Endothelial cell of umbilical vein (primary cell): ENCODE data around the gene TSPAN9. TPM values are rescaled to one million over a fixed set of nuclear protein-coding genes. Genes with fewer than 3 reads are reported as not detected.

Source experiments
- BruUV-seq: library from RNA; stranded (reverse); fragments of 400-500 nt; replicated peaks from 2 replicates; lab custom pipeline; 2021; lab: Mats Ljungman, UMichigan
- CTCF ChIA-PET: fragments of 300-600, 350-600 bp; sonication (Branson Sonifier 250); formaldehyde crosslinking; loops from one replicate; lab custom pipeline; 2021; ENCODE audit warnings: antibody characterized with exemption, inconsistent platforms; lab: Charles Lee
- POLR2A ChIA-PET: fragments of 300-600, 350-600 bp; sonication (Branson Sonifier 250); formaldehyde crosslinking; loops from one replicate; lab custom pipeline; 2021; ENCODE audit warnings: antibody characterized with exemption, inconsistent platforms; lab: Charles Lee
- DNase-seq: peaks from one replicate; pipeline ENCODE4 v3.0.0-alpha.2; 2011; ENCODE audit warnings: low read depth, low spot score
- FAIRE-seq: peaks from 2 replicates; lab custom pipeline; 2011; peaks lifted over from hg19 to GRCh38; lab: Jason Lieb, UNC
- H2AFZ ChIP-seq: 2 replicates; pipeline ENCODE4 v1.6.0; 2012; ENCODE audit warnings: low read depth, low read length, control low read depth, inconsistent platforms
- H3K27ac ChIP-seq: 2 replicates; pipeline ENCODE4 v1.5.1; 2011; ENCODE audit warnings: low read depth, mild to moderate bottlenecking, control low read depth, low read length, moderate library complexity; ENCODE audit not compliant: insufficient read depth
- H3K27me3 ChIP-seq, 2 experiments: 2 replicates each; pipeline versions ENCODE4 v1.6.0 to v1.6.1; 2011; ENCODE audit warnings: low read length in 2 of 2, mixed read lengths in 1 of 2; ENCODE audit not compliant: control insufficient read depth in 2 of 2, insufficient read depth in 2 of 2
- H3K36me3 ChIP-seq, 2 experiments: 2 replicates in 1 of 2; 3 replicates in 1 of 2; pipeline ENCODE4 v1.5.1; 2011; ENCODE audit warnings: low read length in 2 of 2, mild to moderate bottlenecking in 1 of 2, moderate library complexity in 1 of 2; ENCODE audit not compliant: control insufficient read depth in 2 of 2, insufficient read depth in 2 of 2; ENCODE audit errors: extremely low read depth in 1 of 2
- H3K4me1 ChIP-seq: 3 replicates; pipeline ENCODE4 v1.5.1; 2011; ENCODE audit warnings: mild to moderate bottlenecking, low read length; ENCODE audit not compliant: control insufficient read depth, insufficient read depth; ENCODE audit errors: extremely low read depth
- H3K4me2 ChIP-seq: 2 replicates; pipeline ENCODE4 v1.6.1; 2011; ENCODE audit warnings: low read length, control low read depth, mixed read lengths; ENCODE audit not compliant: insufficient read depth
- H3K4me3 ChIP-seq, 3 experiments: fragments of 200-600 bp in 1 of 3; sonication (generic), shearing (Covaris generic) in 1 of 3; replicated peaks in 1 of 3; 2 replicates each; pipeline ENCODE4 v1.5.1; 2011 to 2016; ENCODE audit warnings: control low read depth in 3 of 3, low read length in 3 of 3, mild to moderate bottlenecking in 2 of 3, inconsistent platforms in 1 of 3, low read depth in 1 of 3, moderate library complexity in 1 of 3; ENCODE audit not compliant: insufficient read depth in 1 of 3
- H3K79me2 ChIP-seq: 2 replicates; pipeline ENCODE4 v1.6.0; 2012; ENCODE audit warnings: low read length, inconsistent platforms; ENCODE audit not compliant: control insufficient read depth, insufficient read depth
- H3K9ac ChIP-seq: replicated peaks from 2 replicates; pipeline ENCODE3; 2011; ENCODE audit warnings: low read length, control low read depth; ENCODE audit not compliant: insufficient read depth; ENCODE audit errors: extremely low read depth
- H3K9me1 ChIP-seq: replicated peaks from 3 replicates; pipeline ENCODE4 v1.6.0; 2011; ENCODE audit warnings: mild to moderate bottlenecking, low read length; ENCODE audit not compliant: control insufficient read depth, insufficient read depth; ENCODE audit errors: extremely low read depth
- H3K9me3 ChIP-seq: replicated peaks from 2 replicates; pipeline ENCODE4 v1.5.1; 2012; ENCODE audit warnings: low read length, inconsistent platforms; ENCODE audit not compliant: control insufficient read depth, insufficient read depth
- H4K20me1 ChIP-seq: replicated peaks from 2 replicates; pipeline ENCODE3; 2011; ENCODE audit warnings: mild to moderate bottlenecking, low read length; ENCODE audit not compliant: control insufficient read depth, insufficient read depth; ENCODE audit errors: extremely low read depth
- EZH2 ChIP-seq: IDR thresholded peaks from 2 replicates; pipeline ENCODE4 v1.6.1; 2012; ENCODE audit warnings: borderline replicate concordance, low read depth, mild to moderate bottlenecking, moderate library complexity, low read length, inconsistent platforms; ENCODE audit not compliant: severe bottlenecking
- FOS ChIP-seq: IDR thresholded peaks from 2 replicates; pipeline ENCODE4 v1.6.1; 2011; ENCODE audit warnings: mild to moderate bottlenecking, low read length, moderate library complexity, borderline replicate concordance; ENCODE audit not compliant: insufficient read depth
- GATA2 ChIP-seq: IDR thresholded peaks from 2 replicates; pipeline ENCODE4 v1.7.0; 2011; ENCODE audit warnings: low read depth, mild to moderate bottlenecking, moderate library complexity, mixed read lengths, low read length; ENCODE audit not compliant: insufficient read length, insufficient read depth
- JUN ChIP-seq: IDR thresholded peaks from 2 replicates; pipeline ENCODE4 v1.6.1; 2011; ENCODE audit warnings: borderline replicate concordance, low read depth; ENCODE audit not compliant: insufficient read length, insufficient read depth
- MYC ChIP-seq: IDR thresholded peaks from one replicate; pipeline ENCODE4 v1.6.1; 2011; ENCODE audit warnings: mild to moderate bottlenecking, low read depth, low read length
- POLR2A ChIP-seq: IDR thresholded peaks from 2 replicates; pipeline ENCODE4 v1.6.1; 2012; ENCODE audit warnings: low read depth, mild to moderate bottlenecking, control low read depth, low read length
- POLR2AphosphoS5 ChIP-seq: IDR thresholded peaks from 2 replicates; pipeline ENCODE4 v1.6.1; 2012; ENCODE audit warnings: low read depth, mild to moderate bottlenecking, control low read depth, low read length, moderate library complexity; ENCODE audit not compliant: insufficient read depth
- dilution Hi-C: fragments of 300-500 bp; cut with MboI; formaldehyde crosslinking; loops from one replicate; pipeline ENCODE4 v1.15.0; 2019; ENCODE audit warnings: low sequenced_read_pairs; ENCODE audit not compliant: extremely low pct_ligation_motif_present
- intact Hi-C: fragments of 100-400 bp; cut with micrococcal nuclease; formaldehyde crosslinking; loops from one replicate; pipeline ENCODE4 v1.10.0; 2022
- polyA plus RNA-seq, 4 experiments: library from polyadenylated mRNA; depleted of rRNA in 3 of 4; stranded (reverse) in 3 of 4; unstranded in 1 of 4; fragments of >200 nt; gene quantifications; 2 replicates each; pipeline versions ENCODE4 v1.2.1 to v1.2.3, GENCODE V29; 2011 to 2012; ENCODE audit warnings: missing spikeins in 1 of 4
- total RNA-seq: library from RNA; stranded (reverse); gene quantifications from 2 replicates; pipeline ENCODE4 v1.2.3, GENCODE V29; 2021
- TF ChIP-seq, protein P1 (sequence below), 2 donors: IDR thresholded peaks; 1 replicate in 1 of 2; 2 replicates in 1 of 2; pipeline ENCODE4 v1.5.1; 2011; ENCODE audit warnings: low read length in 2 of 2, mild to moderate bottlenecking in 2 of 2, moderate library complexity in 2 of 2, control low read depth in 1 of 2, inconsistent platforms in 1 of 2, low read depth in 1 of 2; ENCODE audit not compliant: insufficient read depth in 1 of 2; ENCODE audit errors: extremely low read depth in 1 of 2
- TF ChIP-seq, protein P2 (sequence below): IDR thresholded peaks from 2 replicates; pipeline ENCODE4 v1.6.1; 2011; ENCODE audit not compliant: insufficient read depth, insufficient read length

Gene TSPAN9
- total and polyA plus RNA-seq, 2 donors (not counting 3 experiments of a cell fraction or from before 2014, with no cell fraction given) = 43.3 to 66.8 TPM

DNA sequence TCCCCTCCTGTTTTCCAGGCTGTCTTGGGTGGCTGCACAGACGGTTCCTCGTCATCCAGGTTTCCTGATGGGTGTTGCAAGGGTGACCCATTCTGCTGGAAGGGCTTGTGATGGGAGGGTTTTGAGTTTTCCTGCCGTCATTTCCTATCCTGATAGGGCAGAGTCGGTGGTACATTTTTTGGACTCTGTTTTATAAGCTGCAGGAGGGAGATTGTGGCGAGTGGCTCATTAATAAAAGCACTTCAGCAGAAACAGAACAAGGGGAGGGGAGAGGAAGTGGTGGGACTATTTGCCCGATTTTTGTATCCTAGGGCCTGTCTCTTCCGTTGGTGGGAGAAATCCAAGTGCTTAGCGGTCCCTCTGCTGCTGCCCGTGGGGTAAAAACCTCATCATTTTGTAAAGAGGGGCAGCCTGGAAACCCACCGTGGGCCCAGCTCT is 40.0 kb downstream of the TSPAN9 start:
- BruUV-seq = no TSS peak
- DNase-seq (peak; percentile 69), FAIRE-seq (peak; percentile 86)
- ChIA-PET POLR2A (interaction anchor here (1.0 kb wide), 1 partner anchor 12 kb away, joined by 3 read pairs; no protein-coding TSS in a partner anchor), CTCF (interaction anchor here (0.8 to 2.7 kb wide), 5 partner anchors 12 to 159 kb away, joined by 3 to 17 read pairs (median 5); no protein-coding TSS in a partner anchor)
- H3K27ac ChIP-seq = peak overlapping the region; percentile 72
- no peak for TF ChIP-seq MYC
- no peak for TF ChIP-seq EZH2
- no peak for TF ChIP-seq GATA2
- TF ChIP-seq POLR2AphosphoS5 = no peak
- peak; percentile 13 for TF ChIP-seq FOS
- H3K4me1 ChIP-seq = peaks cover 22% of the 10 kb centered on the region
- peaks cover 0 to 1% of the 10 kb centered on the region in 2 experiments for H3K36me3 ChIP-seq
- H3K9me1 ChIP-seq = no peaks in the 10 kb centered on the region
- dilution Hi-C loops (no loop called here), intact Hi-C loops (loop anchor here (1.0 kb wide), 1 partner anchor 44 kb away; no protein-coding TSS in a partner anchor)
- H3K79me2 ChIP-seq = no peaks in the 10 kb centered on the region
- H3K9me3 ChIP-seq = no peaks in the 10 kb centered on the region
- H3K9ac ChIP-seq = peak overlapping the region; percentile 35
- H3K4me2 ChIP-seq = peak overlapping the region; percentile 15
- H3K27me3 ChIP-seq = no peaks in the 10 kb centered on the region
- no peaks in the 10 kb centered on the region for H4K20me1 ChIP-seq
- H3K4me3 ChIP-seq = no peak overlapping the region
- no peak overlapping the region for H2AFZ ChIP-seq

DNA sequence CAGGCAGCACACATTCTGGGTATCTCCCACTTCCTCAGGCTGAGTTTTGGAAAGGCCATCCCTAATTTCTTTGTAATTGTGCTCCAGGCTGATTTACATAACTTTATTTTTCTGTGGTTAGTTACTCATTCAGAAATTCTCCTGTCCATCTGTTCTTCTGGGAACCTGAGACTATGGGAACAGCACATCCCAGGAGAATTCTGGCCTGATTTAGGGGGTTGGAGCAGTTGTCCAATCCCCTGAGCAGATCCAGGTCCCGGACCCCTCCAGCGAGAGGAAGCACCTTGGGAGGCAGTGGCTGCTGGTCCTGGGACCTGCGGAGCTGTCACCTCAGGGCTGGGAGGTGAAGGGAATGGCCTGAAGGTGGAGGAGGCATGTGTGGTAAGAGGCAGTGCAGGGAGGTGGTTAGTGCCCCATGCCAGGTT is 40.4 kb downstream of the TSPAN9 start:
- dilution Hi-C loops (no loop called here), intact Hi-C loops (loop anchor here (1.0 kb wide), 1 partner anchor 44 kb away; no protein-coding TSS in a partner anchor)
- peaks cover 26% of the 10 kb centered on the region for H3K4me1 ChIP-seq
- FAIRE-seq (no peak), DNase-seq (no peak)
- no peak overlapping the region for H2AFZ ChIP-seq
- H3K27me3 ChIP-seq = no peaks in the 10 kb centered on the region
- H4K20me1 ChIP-seq = no peaks in the 10 kb centered on the region
- BruUV-seq = no TSS peak
- no peaks in the 10 kb centered on the region for H3K9me1 ChIP-seq
- H3K36me3 ChIP-seq = peaks cover 0 to 1% of the 10 kb centered on the region in 2 experiments
- H3K4me2 ChIP-seq = peak overlapping the region; percentile 15
- H3K27ac ChIP-seq = peak overlapping the region; percentile 72
- no peaks in the 10 kb centered on the region for H3K79me2 ChIP-seq
- peak overlapping the region; percentile 35 for H3K9ac ChIP-seq
- POLR2A ChIA-PET = interaction anchor here (1.0 kb wide), 1 partner anchor 13 kb away, joined by 3 read pairs; no protein-coding TSS in a partner anchor
- CTCF ChIA-PET = interaction anchor here (0.7 to 2.7 kb wide), 6 partner anchors 12 to 158 kb away, joined by 3 to 17 read pairs (median 4); no protein-coding TSS in a partner anchor
- no peak for TF ChIP-seq JUN
- no peak for TF ChIP-seq FOS
- no peak for TF ChIP-seq GATA2
- TF ChIP-seq, protein P1, sequence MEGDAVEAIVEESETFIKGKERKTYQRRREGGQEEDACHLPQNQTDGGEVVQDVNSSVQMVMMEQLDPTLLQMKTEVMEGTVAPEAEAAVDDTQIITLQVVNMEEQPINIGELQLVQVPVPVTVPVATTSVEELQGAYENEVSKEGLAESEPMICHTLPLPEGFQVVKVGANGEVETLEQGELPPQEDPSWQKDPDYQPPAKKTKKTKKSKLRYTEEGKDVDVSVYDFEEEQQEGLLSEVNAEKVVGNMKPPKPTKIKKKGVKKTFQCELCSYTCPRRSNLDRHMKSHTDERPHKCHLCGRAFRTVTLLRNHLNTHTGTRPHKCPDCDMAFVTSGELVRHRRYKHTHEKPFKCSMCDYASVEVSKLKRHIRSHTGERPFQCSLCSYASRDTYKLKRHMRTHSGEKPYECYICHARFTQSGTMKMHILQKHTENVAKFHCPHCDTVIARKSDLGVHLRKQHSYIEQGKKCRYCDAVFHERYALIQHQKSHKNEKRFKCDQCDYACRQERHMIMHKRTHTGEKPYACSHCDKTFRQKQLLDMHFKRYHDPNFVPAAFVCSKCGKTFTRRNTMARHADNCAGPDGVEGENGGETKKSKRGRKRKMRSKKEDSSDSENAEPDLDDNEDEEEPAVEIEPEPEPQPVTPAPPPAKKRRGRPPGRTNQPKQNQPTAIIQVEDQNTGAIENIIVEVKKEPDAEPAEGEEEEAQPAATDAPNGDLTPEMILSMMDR (IDR thresholded peaks at IDR 0.05; ENCODE audit: extremely low read depth in 1 of 2, insufficient read depth in 1 of 2, low read depth in 1 of 2, low read length in 2 of 2) = no peak
- TF ChIP-seq, protein P2, sequence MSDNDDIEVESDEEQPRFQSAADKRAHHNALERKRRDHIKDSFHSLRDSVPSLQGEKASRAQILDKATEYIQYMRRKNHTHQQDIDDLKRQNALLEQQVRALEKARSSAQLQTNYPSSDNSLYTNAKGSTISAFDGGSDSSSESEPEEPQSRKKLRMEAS = no peak
- no peak for TF ChIP-seq POLR2AphosphoS5
- no peak for TF ChIP-seq EZH2
- no peak for TF ChIP-seq POLR2A
- TF ChIP-seq MYC = no peak
- no peak overlapping the region for H3K4me3 ChIP-seq
- no peaks in the 10 kb centered on the region for H3K9me3 ChIP-seq
